ENCODE data around the gene SLC6A20.

DNA sequence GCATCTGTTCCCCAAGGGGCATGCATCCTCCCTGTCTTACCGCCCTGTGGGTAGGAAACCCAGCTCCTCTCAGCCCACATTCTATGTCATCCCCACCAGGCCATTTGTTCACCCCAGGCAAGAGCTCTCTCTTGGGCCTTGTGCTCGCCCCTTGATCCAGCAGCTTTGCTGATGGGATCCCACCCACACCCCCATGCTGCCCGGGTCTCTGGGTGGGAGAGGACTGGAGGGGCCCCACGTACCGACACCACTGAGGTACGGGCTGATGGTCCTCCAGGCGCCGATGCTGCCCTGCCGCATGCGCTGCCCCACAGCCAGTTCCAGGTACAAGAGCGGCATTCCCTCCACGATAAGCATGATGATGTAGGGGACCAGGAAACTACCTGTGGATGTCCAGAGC, 14.5 kb downstream of the SLC6A20 start:
- TF ChIP-seq POLR2AphosphoS5 (IDR thresholded peaks at IDR 0.05; ENCODE audit: borderline replicate concordance, low read depth, low read length) (no peak), EZH2 (IDR thresholded peaks at IDR 0.05) (no peak), FOXP2 (optimal IDR thresholded peaks at IDR 0.05; ENCODE audit: control extremely low read depth, extremely low read length, insufficient read depth) (no peak)
